Medulla oblongata (tissue), 1 donor: Measurements from ENCODE around the gene FKBP1A.

ENCODE experiments used
- DNase-seq: peaks from one replicate; pipeline ENCODE4 v3.0.0-alpha.2; 2015; ENCODE audit errors: extremely low spot score

The FKBP1A gene

DNA sequence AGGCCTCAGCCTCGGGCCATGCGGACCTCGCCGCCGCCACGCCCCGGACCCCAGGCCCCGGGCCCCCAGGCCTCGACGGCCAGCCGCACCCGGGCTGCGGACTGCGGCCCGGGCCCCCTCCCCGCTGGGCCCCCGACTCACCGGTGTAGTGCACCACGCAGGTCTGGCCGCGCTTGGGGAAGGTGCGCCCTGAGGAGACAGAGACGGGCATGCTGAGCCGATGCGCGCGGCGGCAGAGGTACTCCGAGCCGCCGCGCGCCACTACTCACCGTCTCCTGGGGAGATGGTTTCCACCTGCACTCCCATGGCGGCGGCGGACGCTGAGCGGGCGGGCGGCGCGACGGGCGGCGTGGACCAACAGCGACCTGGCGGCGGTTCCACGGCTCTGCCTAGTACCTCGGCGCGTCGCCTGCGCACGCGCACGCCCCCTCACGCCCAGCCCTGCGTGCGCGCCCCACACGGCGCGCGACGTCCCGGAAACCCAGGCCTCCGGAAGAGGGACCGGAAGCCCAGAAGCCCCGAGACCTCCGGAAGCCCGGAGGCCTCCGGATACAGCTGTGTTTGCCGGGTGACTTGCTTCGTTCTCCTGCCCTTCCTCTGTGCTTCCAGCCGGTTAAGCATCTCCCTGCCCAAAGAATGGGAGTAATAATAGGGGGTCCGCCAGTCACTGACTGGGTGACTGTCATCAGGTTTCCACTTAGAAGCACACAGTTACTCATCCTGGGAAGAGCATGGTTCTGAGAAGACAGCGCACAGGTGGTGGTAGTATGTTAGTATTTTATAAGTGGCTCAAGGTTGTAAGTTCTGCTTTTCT, at the start of gene FKBP1A:
Gene FKBP1A, minus strand, starts transcription at position 362 of the 814 bp plus-strand sequence. Its CDS starts 56 bp downstream, at position 306.
- DNase-seq: peak; percentile 92

DNA sequence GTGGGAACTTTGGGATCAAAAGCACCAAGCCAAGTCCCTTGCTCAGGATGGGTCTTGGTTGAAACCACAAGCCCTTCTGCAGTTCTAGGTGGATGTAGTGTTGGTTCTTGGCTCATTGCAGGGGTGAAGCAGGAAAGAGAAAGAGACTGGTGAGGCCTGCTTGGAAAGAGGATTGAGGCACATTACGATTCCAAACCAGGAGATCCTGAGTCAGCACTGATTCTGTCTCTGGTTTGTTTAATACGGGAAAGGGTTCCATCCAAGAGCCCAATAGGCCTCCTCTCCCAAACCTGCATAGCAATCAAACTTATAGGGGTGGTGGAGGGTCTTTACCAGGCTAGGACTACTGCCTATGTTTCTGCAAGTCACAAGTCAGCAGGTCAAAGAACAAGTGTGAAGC, 49.5 kb upstream of the FKBP1A start:
- DNase-seq: no peak

GRCh38 chr20:1441133-1441532, 48.3 kb upstream of the FKBP1A start:
- DNase-seq: no peak

- no peak for DNase-seq
These were observed 47.2 kb upstream of the FKBP1A start for GRCh38 chr20:1440024-1440423.

DNA sequence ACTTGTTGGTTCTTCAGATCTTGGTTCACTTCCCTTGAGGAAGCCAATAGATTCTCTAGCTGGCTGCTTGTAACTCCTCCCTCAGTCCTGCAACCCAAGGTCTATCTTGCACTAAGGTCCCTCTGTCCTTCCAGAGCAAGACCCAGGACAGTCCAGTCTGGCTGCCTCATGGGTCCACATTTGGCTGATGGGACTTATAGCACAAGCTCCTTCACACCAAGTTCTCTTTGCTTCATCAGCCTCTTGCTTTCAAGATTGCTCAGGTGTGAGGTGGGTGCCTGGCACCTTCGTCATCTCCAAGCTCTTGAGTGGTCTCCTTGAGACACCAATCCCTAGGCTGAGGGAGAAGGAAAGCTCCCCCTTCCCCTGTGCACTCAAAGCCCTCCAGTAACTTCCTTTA, 45.5 kb upstream of the FKBP1A start:
- DNase-seq: no peak

GRCh38 chr20:1437235-1437904, 44.5 kb upstream of the FKBP1A start:
- DNase-seq: peak; percentile 85

GRCh38 chr20:1436263-1436662, 43.4 kb upstream of the FKBP1A start:
- no peak for DNase-seq

GRCh38 chr20:1435337-1435699, 42.5 kb upstream of the FKBP1A start:
- DNase-seq: no peak

GRCh38 chr20:1434571-1435336, 41.9 kb upstream of the FKBP1A start:
- peak; percentile 60 for DNase-seq

DNA sequence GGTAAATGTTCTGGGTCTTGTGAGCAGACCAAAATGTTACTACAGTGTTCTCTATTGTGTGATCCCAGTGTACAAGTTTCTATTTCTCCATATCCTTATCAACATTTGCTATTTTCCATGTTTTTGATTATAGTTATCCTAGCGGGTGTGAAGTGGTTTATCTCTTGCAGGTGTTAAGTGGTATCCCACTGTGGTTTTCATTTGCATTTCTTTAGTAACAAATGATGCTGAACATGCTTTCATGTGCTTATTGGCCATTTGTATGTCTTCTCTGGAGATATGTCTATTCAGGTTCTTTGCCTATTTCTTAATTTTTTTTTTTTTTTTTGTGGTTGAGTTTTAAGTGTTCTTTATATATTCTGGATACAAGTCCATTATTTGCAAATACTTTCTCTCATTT, 38.3 kb upstream of the FKBP1A start:
- DNase-seq: no peak

DNA sequence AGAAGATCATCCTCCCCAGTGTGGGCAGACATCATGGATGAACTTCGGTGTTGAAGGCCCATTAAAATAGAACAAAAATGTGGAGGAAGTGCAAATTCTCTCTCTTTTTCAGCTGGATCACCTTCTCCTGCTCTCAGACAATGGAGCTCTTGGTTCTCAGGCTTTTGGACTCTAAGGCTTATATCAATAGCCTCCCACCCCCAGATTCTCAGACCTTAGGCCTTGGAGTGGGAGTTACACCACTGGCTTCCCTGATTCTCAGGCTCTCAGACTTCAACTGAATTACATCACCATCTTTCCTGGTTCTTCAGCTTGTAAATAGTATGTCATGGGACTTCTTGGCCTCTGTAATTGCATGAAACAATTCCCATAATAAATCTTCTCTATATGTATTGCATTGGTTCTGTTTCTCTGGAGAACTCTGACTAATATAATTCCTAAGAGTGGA, 37.2 kb upstream of the FKBP1A start:
- no peak for DNase-seq

DNA sequence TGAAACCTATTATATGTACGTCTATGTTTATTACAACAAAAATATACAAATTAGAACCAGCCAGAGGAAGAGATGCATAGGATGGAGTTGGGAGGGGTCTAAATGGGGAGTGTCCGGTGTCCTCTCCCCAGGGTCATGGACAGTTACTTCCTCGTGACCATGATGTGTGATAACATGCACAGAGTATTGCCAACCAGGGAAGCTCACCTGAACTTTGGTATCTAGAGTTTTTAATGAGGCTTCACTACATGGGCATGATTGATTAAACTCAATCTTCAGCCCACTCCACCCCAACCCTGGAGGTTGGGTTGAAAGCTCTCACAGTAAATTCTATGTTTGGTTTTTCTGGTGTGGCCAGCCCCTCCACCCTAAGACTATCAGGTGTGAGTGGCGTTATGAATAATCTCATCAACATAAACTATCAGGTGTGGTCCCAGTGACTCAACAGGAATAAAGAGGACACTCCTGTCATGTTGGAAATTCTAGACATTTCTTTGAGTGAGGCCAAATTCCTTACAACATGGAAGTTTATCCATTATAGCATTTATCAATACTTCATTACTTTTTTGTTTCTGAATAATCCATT, 36.4 kb upstream of the FKBP1A start:
- DNase-seq: no peak

GRCh38 chr20:1427457-1428054, 34.7 kb upstream of the FKBP1A start:
- no peak for DNase-seq

DNA sequence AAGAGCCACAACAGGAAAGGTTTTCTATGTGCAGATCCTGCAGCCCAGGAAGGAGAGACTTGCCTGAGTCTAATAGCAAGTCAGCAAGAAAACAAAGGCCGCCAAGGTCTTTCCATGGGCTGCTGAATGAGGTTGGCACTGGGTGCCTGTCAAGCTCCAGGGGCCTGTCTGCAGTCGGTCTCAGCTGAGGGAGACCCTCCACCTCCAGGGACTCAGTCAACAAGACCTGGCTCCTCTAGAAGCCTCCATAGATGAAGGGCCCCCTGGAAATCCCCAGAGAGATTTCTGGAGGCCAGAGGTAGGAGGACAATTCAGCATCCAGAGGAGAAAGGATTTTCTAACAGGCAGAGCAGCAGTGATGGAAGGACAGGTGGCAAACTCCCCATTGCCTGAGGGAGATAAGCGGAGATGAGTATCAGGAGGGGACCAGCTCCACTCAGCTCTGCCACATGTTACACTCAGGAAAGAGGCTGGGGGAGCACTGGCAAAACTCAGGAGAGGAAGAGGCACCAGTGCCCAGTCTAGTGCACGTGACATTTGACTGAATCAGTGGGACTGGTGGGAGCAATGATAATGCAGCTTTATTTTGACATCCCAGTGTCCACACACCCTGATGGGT, 33.5 kb upstream of the FKBP1A start:
- DNase-seq: no peak

DNA sequence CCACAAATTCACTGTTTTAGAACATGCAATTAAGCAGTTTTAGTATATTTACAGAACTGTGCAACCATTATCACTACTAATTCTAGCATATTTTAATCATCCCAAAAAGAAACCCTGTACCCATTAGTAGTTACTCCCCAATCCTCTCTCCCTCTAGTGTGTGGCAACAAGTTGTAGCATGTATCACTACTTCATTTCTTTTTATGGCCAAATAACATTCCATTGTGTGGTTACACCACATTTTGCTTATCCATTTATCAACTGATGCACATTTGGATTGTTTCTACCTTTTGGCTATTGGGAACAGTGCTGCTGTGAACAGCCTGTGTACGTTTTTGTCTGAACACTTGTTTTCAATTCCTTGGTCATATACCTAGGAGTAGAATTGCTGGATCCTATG, 31.5 kb upstream of the FKBP1A start:
- DNase-seq: no peak

DNA sequence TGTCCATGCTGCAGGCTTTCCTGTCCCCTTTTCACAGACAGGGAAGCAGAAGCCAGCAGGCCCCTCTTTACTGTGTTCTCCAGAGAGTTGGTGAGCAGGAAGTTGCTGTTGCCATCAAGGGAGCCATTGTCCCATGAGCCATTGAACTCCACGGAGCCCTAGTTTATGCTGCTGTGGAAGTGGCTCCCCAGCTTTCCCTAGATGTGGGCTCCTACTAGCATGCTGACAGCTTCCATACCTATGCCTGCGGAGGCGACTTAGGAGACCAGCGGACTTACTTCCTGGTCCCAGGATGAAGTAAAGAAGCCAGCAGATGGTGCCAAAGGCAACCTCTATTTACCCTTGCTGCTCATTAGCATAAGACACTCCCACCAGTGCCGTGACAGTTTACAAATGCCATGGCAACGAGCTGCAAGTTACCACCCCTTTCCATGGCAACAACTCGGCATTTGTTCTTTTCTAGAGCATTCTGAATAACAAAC, 30.8 kb upstream of the FKBP1A start:
- DNase-seq: peak; percentile 42

GRCh38 chr20:1423206-1423605, 30.4 kb upstream of the FKBP1A start:
- no peak for DNase-seq

DNA sequence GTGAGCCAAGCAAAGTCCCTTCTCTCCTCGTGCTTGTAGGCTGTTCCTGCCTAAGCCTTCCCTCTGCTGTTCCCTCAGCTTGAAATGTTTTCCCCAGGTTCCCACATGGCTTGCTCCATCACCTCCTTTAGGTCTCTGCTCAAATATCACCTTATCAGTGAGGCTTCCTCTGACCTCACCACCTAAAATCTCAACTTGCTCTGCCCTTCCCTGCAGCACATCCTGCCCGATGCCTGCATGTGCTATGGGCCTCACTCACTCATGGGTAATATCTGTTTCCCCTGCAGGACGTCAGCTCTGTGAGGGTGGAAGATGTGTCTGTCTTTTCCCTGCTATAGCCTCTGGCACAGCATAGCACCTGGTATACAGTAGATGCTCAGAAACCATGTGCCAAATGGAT, 29.9 kb upstream of the FKBP1A start:
- no peak for DNase-seq

DNA sequence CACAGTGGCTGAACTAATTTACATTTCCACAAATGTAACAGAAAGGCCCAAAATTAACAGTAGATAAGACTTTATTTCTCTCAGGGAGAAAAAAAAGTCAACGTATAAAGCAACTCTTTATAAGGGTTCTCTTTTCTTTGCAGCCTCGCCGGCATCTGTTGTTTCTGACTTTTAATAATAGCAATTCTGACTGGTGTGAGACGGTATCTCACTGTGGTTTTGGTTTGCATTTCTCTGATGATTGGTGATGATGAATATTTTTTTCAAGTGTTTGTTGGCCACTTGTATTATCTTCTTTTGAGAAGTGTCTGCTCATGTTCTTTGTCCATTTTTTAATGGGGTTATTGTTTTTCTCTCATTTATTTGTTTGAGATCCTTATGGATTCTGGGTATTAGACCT, 27.2 kb upstream of the FKBP1A start:
- DNase-seq: no peak

DNA sequence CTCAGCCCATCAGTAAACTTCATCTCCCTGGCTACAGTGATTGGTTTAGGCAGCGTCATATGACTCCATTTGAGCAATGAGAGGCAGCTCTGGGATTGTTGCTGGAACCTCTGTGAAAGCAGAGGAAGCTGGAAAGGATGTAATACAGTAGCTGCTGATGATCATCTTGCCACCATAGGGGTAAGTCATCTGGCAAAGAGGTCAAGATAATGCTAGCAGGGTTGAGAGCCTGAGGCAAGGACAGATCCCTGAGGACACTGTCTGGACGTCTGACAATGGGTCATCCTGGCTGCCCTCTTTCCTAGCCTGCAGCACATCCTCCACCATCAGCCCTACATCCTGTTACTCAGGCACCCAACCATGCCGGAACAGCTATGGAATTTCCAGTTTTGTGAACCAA, 25.5 kb upstream of the FKBP1A start:
- DNase-seq: no peak

GRCh38 chr20:1417790-1418189, 24.9 kb upstream of the FKBP1A start:
- DNase-seq: no peak
